ENCODE results near the gene SIX1.

The SIX1 gene

DNA sequence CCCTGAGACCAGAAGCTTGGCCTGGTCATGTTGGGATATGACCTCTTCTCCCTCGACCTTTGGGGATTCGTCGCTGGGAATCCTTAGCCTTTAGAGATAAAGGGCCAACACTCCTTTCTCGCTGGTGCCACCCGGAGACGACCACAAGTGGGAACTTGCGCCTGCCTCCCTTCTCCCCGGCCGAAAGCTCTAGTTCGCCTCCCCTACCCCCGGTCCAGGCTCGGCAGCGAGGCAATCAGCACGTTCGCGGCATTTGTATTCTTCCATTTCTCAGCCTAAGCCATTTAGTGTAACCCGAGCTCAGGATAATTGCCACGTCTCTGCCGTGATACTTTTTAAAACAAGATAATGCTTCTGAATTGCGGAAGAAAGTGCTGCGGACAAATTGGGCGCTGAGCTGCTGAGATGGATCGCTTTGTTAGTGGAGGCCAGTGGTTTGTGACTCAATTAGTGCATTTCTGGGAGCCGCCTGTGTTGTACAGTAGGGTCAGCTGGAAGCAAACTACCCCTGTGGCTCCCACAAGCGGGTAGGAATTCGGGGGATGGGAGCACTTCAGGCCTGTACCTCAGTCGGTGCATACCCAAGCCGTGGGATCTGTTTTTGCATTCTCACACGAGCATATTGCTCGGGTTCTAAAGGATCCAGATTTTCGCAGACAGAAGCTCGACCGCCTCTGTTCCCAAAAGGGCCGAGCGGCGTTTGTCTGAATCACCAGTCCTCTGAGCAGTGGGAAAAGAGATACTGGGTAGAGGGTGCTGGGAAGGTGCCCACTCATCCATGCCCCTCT is 6.8 kb upstream of the SIX1 start:
- no peak for DNase-seq (ENCODE audit: extremely low read depth, low read depth)
- H3K4me3 ChIP-seq (replicated peaks; ENCODE audit: low read depth, low read length): no peak overlapping the region
- TF ChIP-seq, protein P1, sequence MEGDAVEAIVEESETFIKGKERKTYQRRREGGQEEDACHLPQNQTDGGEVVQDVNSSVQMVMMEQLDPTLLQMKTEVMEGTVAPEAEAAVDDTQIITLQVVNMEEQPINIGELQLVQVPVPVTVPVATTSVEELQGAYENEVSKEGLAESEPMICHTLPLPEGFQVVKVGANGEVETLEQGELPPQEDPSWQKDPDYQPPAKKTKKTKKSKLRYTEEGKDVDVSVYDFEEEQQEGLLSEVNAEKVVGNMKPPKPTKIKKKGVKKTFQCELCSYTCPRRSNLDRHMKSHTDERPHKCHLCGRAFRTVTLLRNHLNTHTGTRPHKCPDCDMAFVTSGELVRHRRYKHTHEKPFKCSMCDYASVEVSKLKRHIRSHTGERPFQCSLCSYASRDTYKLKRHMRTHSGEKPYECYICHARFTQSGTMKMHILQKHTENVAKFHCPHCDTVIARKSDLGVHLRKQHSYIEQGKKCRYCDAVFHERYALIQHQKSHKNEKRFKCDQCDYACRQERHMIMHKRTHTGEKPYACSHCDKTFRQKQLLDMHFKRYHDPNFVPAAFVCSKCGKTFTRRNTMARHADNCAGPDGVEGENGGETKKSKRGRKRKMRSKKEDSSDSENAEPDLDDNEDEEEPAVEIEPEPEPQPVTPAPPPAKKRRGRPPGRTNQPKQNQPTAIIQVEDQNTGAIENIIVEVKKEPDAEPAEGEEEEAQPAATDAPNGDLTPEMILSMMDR (IDR thresholded peaks at IDR 0.05; ENCODE audit: low read depth, low read length, missing control alignments): no peak

DNA sequence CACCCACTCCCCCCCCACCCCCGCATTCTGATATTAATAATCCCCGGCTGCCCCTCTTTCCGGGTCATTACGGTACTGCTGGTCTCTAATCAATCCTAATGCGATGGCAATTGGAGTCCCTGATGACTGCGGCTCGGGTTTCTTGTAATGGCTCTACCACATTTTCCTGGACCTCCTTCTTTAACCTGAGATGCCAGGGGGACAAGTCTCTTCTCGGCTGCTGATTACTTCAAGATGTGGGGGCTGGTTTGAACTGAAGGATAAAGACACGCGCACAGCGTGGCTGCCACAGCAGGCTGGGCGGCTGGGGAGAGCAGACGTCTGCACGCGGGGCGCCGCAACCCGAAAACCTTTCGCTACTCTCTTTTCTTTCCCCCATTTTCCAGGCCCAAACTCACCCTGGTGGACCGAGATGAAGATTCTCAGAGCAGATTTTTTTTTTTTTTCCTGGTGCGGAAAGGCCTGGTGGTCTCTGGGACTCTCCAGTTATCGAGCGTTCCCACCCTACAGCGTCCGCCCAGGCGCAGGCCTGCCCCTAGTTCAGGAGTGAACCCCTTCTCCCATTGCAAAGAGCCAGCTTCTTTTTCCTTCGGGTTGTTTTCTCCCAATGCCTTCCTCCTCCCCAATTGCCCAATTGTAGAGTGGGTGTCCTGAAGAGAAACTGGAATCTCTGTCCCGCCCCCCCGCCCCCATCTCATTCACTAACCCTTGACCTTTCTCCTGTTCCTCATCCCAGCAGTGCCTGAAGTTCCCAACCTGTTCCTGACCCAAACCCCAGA is 6.0 kb upstream of the SIX1 start:
- H3K4me3 ChIP-seq (replicated peaks; ENCODE audit: low read depth, low read length): no peak overlapping the region
- DNase-seq (ENCODE audit: extremely low read depth, low read depth): no peak
- TF ChIP-seq, protein P1 (IDR thresholded peaks at IDR 0.05; ENCODE audit: low read depth, low read length, missing control alignments): no peak

DNA sequence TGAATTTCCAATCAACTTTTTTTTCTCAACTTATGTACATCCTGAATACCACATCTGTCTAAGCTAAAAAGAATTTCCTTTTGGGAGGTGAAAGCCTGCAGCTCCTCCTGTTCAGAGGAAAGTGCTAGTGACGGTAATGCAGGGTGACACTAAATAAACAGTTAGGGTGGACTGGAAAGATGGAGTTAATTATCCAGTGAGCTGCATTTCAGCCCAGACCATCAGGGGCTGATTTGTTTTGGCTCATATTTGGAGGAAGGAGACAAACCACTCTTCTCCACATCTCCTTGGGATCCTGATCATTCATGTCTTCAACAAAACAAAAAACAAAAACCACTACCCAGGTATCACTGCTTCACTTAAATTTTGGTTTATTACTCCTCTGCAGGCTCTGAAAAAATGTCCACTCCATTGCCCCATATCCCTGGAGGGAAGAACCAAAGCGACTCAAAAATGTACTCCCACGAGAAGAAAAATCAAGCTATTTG is 5.1 kb upstream of the SIX1 start:
- TF ChIP-seq, protein P1 (IDR thresholded peaks at IDR 0.05; ENCODE audit: low read depth, low read length, missing control alignments): no peak
- peak overlapping the region; percentile 38; the same call in 1 of the 2 replicates for H3K4me3 ChIP-seq (replicated peaks; ENCODE audit: low read depth, low read length)

DNA sequence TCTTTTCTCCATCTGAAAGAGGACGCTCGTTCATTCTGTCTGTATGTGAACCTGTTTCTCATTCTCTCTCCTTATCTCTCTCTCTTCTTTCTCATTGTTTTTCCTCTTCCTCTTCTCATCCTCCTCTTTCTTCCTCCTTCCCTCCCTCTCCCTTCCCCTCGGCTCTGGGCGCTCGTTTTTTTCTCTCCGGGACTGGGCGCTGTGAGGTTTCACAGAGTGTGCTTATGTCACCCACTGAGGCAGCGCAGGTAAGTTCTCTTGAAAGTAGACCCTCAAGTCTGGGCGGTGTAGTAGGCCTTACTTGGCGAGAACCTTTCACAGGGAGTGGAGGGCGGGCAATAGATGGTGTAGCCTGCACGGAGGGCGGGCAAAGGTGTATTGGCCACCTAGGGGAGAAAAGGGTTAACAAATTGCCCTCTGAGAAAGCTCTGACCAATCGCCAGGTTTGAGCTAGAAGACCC is 4.5 kb upstream of the SIX1 start:
- DNase-seq (ENCODE audit: extremely low read depth, low read depth): no peak
- peak overlapping the region; percentile 38 for H3K4me3 ChIP-seq (replicated peaks; ENCODE audit: low read depth, low read length)
- TF ChIP-seq, protein P1 (IDR thresholded peaks at IDR 0.05; ENCODE audit: low read depth, low read length, missing control alignments): no peak

More for the DNA sequence above, 5.1 kb upstream of the SIX1 start:
- DNase-seq (ENCODE audit: extremely low read depth, low read depth): peak; percentile 95

DNA sequence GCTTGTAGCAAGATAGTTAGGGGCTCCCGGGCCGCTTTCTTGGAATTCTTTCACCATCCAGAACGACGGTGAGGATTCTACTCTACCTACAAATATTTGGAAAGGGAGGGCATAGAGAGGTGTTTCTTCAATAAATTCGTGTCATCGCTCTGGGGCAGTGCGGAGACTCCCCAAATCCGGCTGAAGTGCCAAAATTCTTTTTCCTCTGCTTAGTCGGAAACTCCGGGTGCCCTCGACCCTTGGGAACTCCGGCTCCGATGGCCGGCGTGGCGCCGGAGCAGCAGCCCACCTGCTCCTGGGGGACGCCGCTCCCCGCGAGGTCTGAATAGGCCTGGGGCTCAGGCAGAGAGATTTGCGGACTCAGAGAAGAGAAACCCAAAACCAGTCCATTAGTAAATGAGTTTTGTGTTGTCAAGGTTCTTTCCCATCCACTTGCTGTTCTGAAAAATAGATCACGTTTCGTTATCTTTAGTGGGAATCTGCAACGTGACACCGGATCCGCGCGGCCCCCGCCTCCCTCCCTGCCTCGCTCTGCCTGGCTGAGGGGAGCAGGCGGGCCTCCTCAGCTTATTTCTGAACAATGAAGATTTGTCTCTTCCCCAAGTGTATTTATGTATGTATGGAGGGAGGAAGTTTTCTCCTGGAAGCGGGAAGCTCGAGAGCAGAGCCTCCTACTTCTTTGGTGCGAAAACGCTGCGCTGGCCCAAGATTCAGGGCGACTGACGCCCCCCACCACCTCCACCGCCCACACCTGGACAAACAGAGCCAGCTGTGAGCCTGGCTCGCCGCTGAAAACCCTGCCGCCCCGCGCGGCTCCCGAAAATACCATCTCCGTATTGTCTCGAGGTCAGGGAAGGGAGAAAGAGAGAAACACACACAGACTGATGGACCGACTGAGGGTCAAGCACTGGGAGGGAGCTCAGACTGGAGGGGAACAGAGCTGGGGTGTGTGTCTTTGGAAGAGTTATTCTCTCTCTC is 3.7 kb upstream of the SIX1 start:
- TF ChIP-seq, protein P1 (IDR thresholded peaks at IDR 0.05; ENCODE audit: low read depth, low read length, missing control alignments): no peak
- DNase-seq (ENCODE audit: extremely low read depth, low read depth): no peak
- peak overlapping the region; percentile 38 for H3K4me3 ChIP-seq (replicated peaks; ENCODE audit: low read depth, low read length)
